Measurements from ENCODE around the gene GPR107. TPM values are rescaled to one million over a fixed set of nuclear protein-coding genes. Genes with fewer than 3 reads are reported as not detected.
A peak's percentile ranks its signal among the peaks of the same experiment; 100 is the strongest.

Gene GPR107
- total and polyA plus RNA-seq, 12 donors = 8.9 to 45.9 (median 30.8) TPM

DNA sequence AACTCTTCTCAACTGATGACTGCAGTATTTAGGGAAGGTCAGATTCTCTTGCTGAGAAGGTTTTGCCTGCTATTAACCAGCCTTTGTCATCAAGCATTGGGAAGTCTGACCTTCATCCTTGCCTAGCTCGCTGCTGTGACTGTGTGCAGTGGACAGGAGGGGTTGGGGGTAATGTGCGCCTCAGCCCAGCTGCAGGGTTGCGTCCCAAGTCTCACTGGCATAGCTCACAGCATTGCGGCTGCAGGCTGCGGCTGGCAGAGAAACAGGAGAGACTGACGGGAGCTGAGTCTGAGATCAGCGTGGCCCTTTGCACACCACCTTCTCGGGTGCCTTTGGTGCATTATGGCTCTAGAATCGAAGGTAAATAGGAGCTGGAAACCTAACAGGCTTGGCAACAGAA, 62.6 kb downstream of the GPR107 start:
- TF ChIP-seq, protein P1, sequence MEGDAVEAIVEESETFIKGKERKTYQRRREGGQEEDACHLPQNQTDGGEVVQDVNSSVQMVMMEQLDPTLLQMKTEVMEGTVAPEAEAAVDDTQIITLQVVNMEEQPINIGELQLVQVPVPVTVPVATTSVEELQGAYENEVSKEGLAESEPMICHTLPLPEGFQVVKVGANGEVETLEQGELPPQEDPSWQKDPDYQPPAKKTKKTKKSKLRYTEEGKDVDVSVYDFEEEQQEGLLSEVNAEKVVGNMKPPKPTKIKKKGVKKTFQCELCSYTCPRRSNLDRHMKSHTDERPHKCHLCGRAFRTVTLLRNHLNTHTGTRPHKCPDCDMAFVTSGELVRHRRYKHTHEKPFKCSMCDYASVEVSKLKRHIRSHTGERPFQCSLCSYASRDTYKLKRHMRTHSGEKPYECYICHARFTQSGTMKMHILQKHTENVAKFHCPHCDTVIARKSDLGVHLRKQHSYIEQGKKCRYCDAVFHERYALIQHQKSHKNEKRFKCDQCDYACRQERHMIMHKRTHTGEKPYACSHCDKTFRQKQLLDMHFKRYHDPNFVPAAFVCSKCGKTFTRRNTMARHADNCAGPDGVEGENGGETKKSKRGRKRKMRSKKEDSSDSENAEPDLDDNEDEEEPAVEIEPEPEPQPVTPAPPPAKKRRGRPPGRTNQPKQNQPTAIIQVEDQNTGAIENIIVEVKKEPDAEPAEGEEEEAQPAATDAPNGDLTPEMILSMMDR (IDR thresholded peaks at IDR 0.05) = no peak
- TF ChIP-seq POLR2A (IDR thresholded peaks at IDR 0.05) = peak in 1 of 2 donors; percentile 39
- peaks cover 0 to 11% of the 10 kb centered on the region in 2 donors for H3K36me3 ChIP-seq (replicated peaks in 1 of 2)
- H3K4me1 ChIP-seq (replicated peaks in 1 of 2) = peaks cover 17 to 36% of the 10 kb centered on the region in 2 donors
- 45 to 77% (median 53%) methylated on average over 2 to 9 of the region's 9 CpGs for WGBS, 4 donors
- intact Hi-C loops (cut with DNase I) = loop anchor here in 1 of 2 donors (10.0 kb wide), 1 partner anchor 68 kb away; no protein-coding TSS in a partner anchor
- H3K9me3 ChIP-seq (replicated peaks in 1 of 3) = no peaks in the 10 kb centered on the region
- H3K4me3 ChIP-seq = no peak overlapping the region
- H3K27me3 ChIP-seq = no peaks in the 10 kb centered on the region
- peak overlapping the region in 3 of 5 donors; percentile 62 to 81 (median 75) for H3K27ac ChIP-seq
- DNase-seq = peak; percentile 52 to 84 (median 78)

DNA sequence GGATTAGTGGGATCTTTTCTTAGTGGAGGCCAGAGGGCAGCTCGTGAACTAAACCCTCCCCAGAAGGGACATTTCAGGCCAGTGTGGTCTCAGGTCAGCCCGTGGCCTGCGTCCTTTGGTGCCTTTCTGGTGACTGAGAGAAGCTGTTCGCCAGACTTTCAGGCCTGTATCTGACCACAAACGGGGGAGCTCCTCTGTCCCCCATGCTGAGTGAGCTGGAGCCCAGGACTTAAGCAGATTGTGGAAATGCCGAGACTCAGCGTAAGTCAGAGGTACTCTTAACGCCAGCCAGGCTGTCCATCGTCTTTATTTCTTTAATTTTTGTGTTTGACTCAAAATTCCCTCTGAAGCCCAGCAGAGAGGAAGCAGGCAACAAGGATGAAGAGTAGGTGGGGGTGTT, 63.7 kb downstream of the GPR107 start:
- DNase-seq = no peak
- no peaks in the 10 kb centered on the region for H3K27me3 ChIP-seq
- peaks cover 0 to 11% of the 10 kb centered on the region in 2 donors for H3K36me3 ChIP-seq (replicated peaks in 1 of 2)
- H3K9me3 ChIP-seq (replicated peaks in 1 of 3) = no peaks in the 10 kb centered on the region
- H3K27ac ChIP-seq = peak overlapping the region; percentile 26 to 92 (median 75)
- WGBS, 4 donors = 93 to 96% (median 94%) methylated on average over 9 of the region's 9 CpGs
- H3K4me1 ChIP-seq (replicated peaks in 1 of 2) = peaks cover 17 to 34% of the 10 kb centered on the region in 2 donors
- intact Hi-C loops (cut with DNase I) = loop anchor here in 1 of 2 donors (10.0 kb wide), 1 partner anchor 67 kb away; no protein-coding TSS in a partner anchor
- no peak for TF ChIP-seq POLR2A (IDR thresholded peaks at IDR 0.05)
- TF ChIP-seq, protein P1 (IDR thresholded peaks at IDR 0.05) = no peak
- H3K4me3 ChIP-seq = no peak overlapping the region

- no peaks in the 10 kb centered on the region for H3K9me3 ChIP-seq (replicated peaks in 1 of 3)
- TF ChIP-seq, protein P1 (IDR thresholded peaks at IDR 0.05) = no peak
- peak in 1 of 2 donors; percentile 11 for TF ChIP-seq POLR2A (IDR thresholded peaks at IDR 0.05)
These were observed 64.3 kb downstream of the GPR107 start for GRCh38 chr9:130117816-130118632.

GRCh38 chr9:130118841-130119518, 65.3 kb downstream of the GPR107 start:
- intact Hi-C loops (cut with DNase I) = loop anchor here in 1 of 2 donors (10.0 kb wide), 1 partner anchor 66 kb away; no protein-coding TSS in a partner anchor
- DNase-seq = no peak
- TF ChIP-seq POLR2A (IDR thresholded peaks at IDR 0.05) = no peak
- TF ChIP-seq, protein P1 (IDR thresholded peaks at IDR 0.05) = no peak
- no peaks in the 10 kb centered on the region for H3K27me3 ChIP-seq
- peaks cover 0 to 11% of the 10 kb centered on the region in 2 donors for H3K36me3 ChIP-seq (replicated peaks in 1 of 2)
- no peak overlapping the region for H3K4me3 ChIP-seq
- H3K27ac ChIP-seq = peak overlapping the region in 2 of 5 donors; percentile 84 to 92
- H3K4me1 ChIP-seq (replicated peaks in 1 of 2) = peaks cover 10 to 26% of the 10 kb centered on the region in 2 donors
- 86 to 96% (median 90%) methylated on average over 11 to 17 of the region's 17 CpGs for WGBS, 4 donors
- H3K9me3 ChIP-seq (replicated peaks in 1 of 3) = no peaks in the 10 kb centered on the region

More at GRCh38 chr9:130117816-130118632, 64.3 kb downstream of the GPR107 start:
- Histone ChIP-seq H3K36me3 (replicated peaks in 1 of 2) (peaks cover 0 to 11% of the 10 kb centered on the region in 2 donors), H3K4me1 (replicated peaks in 1 of 2) (peaks cover 14 to 28% of the 10 kb centered on the region in 2 donors), H3K4me3 (no peak overlapping the region), H3K27me3 (no peaks in the 10 kb centered on the region), H3K27ac (peak overlapping the region; percentile 26 to 92 (median 75))
- WGBS, 4 donors = 43 to 52% (median 46%) methylated on average over 10 to 11 of the region's 11 CpGs
- intact Hi-C loops (cut with DNase I) = loop anchor here in 1 of 2 donors (10.0 kb wide), 1 partner anchor 67 kb away; no protein-coding TSS in a partner anchor
- peak; percentile 67 to 83 (median 78) for DNase-seq
